SHP77 (cell line): Measurements from ENCODE around the gene PCSK6.

Source experiments
- DNase-seq, 2 experiments: peaks; one replicate each; lab custom pipeline; 2025; lab: John Stamatoyannopoulos, UW

Gene PCSK6

DNA sequence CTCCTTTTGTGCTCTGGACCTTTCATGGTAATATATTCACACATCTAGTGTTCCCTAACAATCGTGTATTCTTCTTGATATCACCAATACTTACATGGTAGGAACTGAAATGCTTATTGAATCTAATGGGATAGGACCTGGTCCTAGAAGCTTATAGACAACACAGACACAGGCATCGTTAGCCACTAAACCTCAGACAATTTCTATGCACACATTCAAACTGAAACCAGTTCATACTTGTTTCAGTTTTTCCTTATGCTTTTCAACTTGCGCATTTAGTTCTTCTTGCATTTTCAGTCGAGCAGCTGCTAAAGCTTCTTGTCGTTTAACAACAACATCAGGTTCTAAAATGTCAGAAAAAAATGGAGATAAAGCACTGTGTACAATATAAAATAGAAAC lies 214.5 kb downstream of the PCSK6 start:
- no peak for DNase-seq

GRCh38 chr15:101273534-101273933 lies 216.0 kb downstream of the PCSK6 start:
- DNase-seq = no peak

DNA sequence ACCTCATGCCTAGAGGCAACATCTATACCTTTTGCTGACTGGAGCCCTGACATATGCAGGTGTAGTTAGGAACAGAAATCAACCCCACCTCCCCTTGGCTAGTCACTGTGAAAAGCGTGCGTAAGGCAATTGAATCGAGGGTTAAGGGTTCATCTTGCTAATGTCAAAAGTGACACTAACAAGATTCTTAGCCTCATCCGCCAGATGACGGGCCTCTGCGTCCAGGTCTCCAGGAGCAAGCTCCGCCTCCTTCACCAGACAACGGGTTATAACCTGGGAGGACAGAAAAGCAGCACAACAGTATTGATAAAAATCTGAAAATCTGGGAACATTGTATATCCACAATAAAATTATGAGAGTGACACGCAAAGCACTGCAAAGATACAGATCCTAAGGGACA lies 216.9 kb downstream of the PCSK6 start:
- DNase-seq = no peak

DNA sequence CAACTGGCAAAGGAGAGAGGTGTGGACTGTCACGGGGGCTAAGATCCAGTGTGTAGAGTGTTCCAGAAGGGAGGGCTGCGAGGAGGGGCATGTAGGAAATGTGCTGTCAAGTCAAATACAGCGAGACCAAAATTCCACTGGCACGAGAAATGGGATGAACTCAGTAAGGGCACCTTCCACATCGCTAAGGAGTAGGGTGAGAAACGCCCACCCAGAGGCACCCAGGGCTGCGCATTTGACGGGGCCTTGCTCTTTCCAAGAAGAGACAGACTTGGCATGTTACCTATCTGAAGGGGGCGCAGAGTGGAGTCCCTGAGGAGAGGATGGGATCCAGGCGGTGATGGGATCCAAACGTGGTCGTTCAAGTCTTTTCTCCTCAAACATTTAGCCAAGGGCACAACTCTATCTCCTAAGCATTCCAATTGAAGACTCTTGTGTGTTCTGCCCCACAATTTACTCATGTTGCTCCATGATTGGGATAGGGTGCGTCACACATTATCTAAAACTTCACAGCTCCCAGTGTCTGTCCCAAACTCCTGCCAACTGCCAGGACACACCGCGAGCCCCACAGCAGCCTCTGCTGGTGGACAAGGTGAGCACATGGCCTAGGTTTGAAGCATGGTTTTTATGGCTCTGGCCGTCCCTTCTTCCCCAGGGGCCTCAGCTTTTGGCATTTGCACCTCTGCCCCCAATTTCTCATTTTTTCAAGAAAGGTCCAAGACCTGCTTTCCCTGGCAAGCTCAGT lies 219.9 kb downstream of the PCSK6 start:
- peak in 1 of 2 experiments; percentile 2 for DNase-seq

DNA sequence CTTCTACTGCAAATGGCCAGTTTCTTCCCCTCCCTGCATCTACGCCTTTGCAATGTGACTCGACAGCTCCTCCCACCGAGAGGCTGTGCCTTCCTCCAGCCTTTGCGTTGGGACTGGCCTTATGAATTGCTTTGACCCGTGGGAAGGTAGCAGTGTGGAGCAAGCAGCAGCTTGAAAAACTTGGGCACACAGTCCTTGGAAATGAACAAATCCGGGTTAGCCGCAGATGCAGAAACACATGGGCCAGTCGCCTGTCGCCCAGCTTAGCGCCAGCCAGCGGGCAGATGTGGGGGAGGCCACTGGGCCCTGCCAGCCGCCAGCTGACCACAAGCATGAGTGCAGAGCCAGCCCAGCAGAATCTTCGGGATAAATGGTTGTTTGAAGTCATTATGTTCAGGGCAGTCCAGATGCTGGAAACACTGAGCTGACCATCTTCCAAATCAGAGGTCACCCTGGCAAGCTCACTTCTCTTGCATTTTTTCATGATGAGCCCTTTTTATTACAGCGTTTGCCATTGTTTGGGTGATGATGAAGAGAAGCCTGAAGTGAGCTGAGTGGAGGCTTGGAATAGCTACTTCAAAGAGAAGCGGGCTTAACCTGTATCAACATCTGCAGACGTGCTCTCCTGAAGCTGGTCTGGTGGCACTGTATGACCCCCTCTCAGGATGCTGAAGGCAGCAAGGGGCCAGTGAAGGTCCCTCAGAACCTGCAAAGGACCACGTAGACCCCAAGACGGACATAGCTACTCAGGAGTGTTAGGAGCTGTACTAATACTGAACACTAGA lies 222.0 kb downstream of the PCSK6 start:
- no peak for DNase-seq

DNA sequence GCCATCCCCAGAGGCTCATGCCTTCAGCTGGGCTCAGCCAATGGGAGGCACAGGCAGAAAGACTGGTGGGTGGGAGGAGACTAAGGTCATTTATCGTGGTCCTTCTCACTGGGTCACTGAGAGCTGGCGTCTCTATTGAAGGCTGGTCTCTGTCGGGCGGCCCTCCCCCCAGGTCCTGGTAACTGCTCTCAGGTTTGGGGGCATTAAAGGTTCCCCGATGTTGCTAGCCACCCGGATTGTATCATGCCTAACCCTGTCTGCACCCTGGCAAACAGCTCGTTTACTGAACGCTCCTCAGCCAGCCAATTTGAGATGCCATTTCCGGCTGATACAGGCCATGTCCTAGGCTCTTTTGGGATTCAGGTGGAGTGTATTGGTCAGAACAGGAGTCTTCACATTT lies 222.7 kb downstream of the PCSK6 start:
- no peak for DNase-seq

- no peak for DNase-seq
Observed at GRCh38 chr15:101266034-101266433, 223.5 kb downstream of the PCSK6 start.

GRCh38 chr15:101264911-101265641 lies 224.4 kb downstream of the PCSK6 start:
- DNase-seq = no peak

GRCh38 chr15:101264011-101264410 lies 225.5 kb downstream of the PCSK6 start:
- DNase-seq = no peak

DNA sequence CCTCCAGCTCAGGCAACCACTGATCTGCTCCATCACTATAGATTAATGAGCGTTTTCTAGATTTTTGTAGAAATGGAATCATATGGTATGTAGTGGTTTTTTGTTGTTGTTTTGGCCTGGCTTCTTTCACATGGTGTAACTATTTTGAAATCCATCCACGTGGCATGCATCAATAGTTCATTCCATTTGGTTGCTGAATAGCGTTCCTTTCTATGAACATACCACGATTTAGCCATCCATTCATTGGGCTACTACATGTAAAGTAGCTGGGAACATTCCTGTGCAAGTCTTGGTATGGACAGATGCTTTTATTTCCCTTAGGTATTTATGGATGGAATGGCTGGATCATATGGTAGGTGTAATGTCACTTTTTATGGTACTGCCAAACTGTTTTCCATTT lies 227.0 kb downstream of the PCSK6 start:
- no peak for DNase-seq

- DNase-seq = peak; percentile 20 to 37
Observed at GRCh38 chr15:101258238-101259144, 231.0 kb downstream of the PCSK6 start.

GRCh38 chr15:101256757-101257156 lies 232.8 kb downstream of the PCSK6 start:
- DNase-seq = no peak

- DNase-seq = no peak
Observed at GRCh38 chr15:101255615-101256241, 233.8 kb downstream of the PCSK6 start.

DNA sequence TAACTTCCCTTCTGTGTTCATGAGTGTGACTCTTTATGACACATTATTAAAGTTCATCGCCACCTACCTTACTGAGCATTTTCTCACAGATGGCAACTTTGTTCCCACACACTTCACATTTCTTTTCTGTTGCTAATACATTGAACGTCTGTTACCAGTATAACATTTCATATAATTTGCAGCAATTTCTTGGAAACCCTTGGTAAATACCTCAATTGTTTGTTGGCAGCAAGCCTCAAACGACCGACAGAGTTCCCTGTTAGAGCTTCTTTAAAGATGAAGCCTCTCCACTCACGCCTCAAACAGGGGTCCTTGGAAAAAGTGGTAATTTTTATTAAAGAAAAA lies 234.5 kb downstream of the PCSK6 start:
- DNase-seq = no peak

DNA sequence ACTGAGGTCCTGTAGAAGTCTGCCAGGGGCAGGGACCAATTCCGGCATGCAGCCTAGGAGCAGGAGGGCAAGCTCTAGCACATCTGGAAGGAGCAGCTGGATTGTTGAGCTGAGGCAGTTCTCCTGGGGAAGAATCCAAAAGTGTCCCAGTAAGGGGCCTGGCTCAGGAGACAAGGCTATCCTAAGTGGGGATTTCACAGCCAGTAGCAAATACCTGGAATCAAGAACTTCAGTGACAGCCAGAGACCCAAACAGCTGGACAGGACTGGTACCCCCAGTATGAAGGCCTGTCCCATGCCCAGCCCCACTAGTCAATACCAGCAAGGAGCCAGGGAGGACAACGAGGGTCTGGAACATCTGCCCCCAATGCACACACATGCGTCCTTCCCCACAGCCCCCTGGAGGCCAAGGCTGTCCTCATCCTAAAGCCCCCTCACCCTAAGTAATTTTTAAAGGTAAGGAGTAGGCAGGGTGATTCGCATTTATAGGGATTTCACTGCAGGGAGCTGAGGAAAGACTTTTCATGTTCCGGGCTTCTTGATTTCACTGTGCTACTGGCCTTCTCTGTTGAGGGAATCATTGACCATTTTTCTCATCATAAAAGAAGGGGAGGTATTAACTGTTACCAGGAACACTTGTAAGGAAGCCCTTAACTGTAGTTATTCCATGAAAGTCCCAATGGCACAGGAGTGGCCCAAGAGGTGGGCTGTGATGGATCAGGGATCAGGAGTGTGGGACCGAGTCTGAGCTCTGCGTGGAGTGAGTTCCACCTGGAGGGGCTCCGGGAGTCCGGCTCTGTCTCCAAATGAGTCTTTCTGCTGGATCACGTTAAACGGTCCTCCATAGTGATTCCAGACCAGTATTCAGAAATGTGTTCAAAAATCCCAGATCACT lies 235.1 kb downstream of the PCSK6 start:
- no peak for DNase-seq
